KOPT-K1 (cell line): ENCODE results near the gene FNDC11.
"Not testable (repeated sequence)": the region's sequence is repeated elsewhere in the genome, so short reads cannot be mapped to it uniquely, and the experiment has no call there.

Experiments
- H3K27ac ChIP-seq: fragments of 200-600 bp; sonication (generic); 2 replicates; pipeline ENCODE4 v1.5.1; 2016; ENCODE audit warnings: antibody characterized with exemption, mild to moderate bottlenecking, low read depth, low read length; ENCODE audit not compliant: poor library complexity, severe bottlenecking
- H3K36me3 ChIP-seq: fragments of 200-600 bp; sonication (generic); 2 replicates; pipeline ENCODE4 v1.5.1; 2017; ENCODE audit warnings: antibody characterized with exemption, mild to moderate bottlenecking, low read length, moderate library complexity; ENCODE audit not compliant: insufficient read depth
- H3K9me3 ChIP-seq: fragments of 200-600 bp; sonication (generic); 2 replicates; pipeline ENCODE4 v1.5.1; 2017; ENCODE audit warnings: antibody characterized with exemption, low read length, mild to moderate bottlenecking; ENCODE audit not compliant: insufficient read depth, poor library complexity, severe bottlenecking

Gene FNDC11

DNA sequence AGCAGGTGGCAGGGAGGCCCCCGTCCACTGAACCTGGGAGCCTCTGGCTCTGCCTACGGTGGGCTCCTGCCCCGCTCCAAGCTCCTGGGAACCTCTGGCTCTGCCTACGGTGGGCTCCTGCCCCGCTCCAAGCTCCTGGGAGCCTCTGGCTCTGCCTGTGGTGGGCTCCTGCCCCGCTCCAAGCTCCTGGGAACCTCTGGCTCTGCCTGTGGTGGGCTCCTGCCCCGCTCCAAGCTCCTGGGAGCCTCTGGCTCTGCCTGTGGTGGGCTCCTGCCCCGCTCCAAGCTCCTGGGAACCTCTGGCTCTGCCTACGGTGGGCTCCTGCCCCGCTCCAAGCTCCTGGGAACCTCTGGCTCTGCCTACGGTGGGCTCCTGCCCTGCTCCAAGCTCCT lies 17.1 kb downstream of the FNDC11 start:
- H3K36me3 ChIP-seq, H3K9me3 ChIP-seq: not testable (repeated sequence)

DNA sequence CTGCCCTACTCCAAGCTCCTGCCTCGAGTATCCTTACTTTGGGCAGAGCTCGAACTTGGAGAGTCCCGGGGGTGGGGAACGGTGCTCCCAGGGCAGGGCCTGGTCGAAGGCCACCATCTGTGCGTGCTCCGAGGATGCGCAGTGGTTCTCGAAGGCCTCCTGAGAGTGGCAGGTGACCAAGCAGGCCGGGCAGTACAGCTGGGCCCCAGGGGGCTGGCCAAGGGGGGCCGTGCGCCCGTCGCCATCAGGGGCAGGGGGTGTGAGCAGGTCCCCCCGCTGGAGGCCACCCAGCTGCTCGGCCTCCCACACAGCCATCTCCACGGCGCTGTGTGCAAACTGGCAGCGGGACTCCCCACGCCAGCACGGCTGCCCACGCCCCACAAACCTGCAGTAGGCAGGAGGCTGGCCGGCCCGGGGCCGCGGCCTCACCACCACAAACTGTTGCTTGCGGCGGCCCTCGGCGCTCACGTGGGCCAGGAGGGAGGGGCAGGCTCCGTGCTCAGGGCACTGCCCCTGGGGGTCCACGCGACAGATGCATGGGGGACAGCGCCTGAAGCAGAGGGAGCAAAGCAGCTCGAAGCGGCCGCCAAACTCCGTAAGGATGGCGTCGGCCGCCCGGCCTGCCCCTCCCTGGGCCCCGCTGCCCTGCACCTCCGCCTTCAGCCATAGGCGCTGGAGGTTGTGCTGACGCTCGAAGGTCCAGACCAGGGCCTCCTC lies 18.3 kb downstream of the FNDC11 start:
- H3K27ac ChIP-seq: no peak overlapping the region
- no peaks in the 10 kb centered on the region for H3K36me3 ChIP-seq
- H3K9me3 ChIP-seq: no peaks in the 10 kb centered on the region

More for the DNA sequence above, 17.1 kb downstream of the FNDC11 start:
- not testable (repeated sequence) for H3K27ac ChIP-seq

DNA sequence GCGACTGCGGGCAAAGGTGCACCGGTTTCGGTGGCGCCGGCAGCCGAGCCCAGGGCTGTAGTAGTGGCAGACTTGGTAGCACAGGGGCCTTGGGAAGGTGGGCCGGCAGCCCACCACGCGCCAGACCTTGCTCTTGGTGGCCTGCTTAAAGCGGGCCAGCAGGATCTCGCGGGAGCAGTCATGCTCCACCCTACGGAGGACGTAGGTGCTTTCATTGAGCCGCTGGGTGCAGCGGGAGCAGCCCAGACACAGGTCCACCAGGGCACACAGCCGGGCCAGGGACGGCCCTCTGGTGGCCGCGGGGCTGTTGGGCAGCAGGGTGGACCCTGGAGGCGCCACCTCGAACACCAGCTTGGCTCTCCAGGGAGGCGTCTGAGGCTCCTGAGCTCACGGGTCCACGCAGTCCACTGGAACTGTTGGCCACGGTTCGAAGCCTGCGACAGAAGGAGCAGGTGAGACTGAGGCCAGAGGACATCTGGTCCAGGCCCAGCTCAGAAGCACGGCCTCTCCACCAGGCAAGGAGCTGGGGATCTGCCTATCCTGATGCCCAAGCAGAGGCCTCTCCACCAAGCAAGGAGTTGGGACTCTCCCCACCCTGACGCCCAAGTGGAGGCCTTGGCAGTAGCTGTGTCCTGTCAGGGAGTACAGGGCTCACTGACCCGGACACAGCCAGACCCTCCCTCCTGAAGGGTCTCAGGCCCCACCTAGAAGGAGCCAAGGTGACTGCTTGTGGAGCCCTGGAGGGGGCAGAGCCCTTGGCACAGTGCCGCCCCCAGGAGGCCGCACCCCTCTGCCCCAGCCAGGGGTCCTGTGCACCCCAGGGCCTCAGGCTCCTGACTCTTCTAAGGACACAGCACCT lies 19.1 kb downstream of the FNDC11 start:
- peak overlapping the region; percentile 29 for H3K27ac ChIP-seq
- no peaks in the 10 kb centered on the region for H3K9me3 ChIP-seq
- H3K36me3 ChIP-seq: no peaks in the 10 kb centered on the region

DNA sequence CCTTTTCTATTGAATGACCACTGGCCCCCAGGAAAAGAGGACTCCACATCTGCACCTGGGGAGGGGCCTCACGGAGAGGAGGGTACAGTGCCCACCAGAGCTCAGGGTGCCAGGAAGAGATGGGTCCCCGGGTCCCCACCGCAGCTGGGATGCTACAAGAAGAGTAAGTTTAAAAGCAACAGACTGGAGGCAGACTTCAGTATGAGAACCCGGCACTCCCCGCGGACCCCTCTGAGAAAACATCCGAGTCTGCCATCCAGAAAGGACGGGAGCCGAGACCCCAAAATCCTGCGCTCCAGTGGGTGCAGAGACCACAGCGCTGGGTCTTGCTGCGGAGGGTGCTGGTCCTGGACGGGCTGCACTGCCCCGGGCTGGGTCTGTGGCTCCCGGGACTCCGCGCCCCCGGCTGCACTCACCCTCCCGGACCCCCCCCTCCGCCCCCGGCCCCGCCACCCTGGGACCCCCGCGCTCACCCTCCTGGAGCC lies 19.7 kb downstream of the FNDC11 start:
- Histone ChIP-seq H3K36me3 (no peaks in the 10 kb centered on the region), H3K9me3 (no peaks in the 10 kb centered on the region), H3K27ac (peak overlapping the region; percentile 29)

DNA sequence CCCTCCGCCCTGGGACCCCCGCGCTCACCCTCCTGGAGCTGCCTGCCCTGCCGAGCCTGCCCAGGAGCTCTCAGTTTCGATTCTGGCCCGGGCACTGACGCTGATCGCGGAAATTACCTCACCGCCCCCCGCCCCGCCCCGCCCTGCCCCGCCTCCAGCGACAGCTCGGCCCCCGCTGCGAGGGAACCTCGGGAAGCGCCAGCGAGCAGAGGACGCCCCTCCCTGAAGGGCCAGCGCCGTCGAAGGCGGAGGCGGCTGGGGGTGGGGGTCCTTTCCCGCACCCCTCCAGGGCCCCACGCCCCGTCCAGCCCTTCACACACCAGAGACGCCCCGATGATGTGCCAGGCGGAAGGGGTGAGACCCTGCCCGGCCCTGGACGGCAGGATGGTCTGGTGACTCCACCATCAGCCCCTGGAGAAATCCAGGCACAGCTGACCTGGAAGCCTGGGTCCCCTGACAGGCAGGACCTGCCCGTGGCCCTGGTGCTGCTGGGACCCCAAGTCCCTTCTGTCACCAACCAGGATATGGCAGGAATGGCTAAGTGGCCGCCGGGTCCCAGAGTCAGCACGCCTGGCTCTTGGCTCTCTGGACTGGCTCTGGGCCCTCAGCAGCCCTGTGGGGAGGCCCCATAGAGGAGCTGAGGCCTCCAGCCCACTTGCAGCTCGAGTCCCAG lies 20.3 kb downstream of the FNDC11 start, which contains the start of gene HELZ2:
Gene HELZ2, minus strand, starts transcription at position 84 of the 673 bp plus-strand sequence. CDS start 1,854 bp downstream, outside the sequence.
- H3K27ac ChIP-seq: peak within 1 kb of the TSS; percentile 29
- H3K9me3 ChIP-seq: no peaks in the 10 kb centered on the region
- no peaks in the 10 kb centered on the region for H3K36me3 ChIP-seq

DNA sequence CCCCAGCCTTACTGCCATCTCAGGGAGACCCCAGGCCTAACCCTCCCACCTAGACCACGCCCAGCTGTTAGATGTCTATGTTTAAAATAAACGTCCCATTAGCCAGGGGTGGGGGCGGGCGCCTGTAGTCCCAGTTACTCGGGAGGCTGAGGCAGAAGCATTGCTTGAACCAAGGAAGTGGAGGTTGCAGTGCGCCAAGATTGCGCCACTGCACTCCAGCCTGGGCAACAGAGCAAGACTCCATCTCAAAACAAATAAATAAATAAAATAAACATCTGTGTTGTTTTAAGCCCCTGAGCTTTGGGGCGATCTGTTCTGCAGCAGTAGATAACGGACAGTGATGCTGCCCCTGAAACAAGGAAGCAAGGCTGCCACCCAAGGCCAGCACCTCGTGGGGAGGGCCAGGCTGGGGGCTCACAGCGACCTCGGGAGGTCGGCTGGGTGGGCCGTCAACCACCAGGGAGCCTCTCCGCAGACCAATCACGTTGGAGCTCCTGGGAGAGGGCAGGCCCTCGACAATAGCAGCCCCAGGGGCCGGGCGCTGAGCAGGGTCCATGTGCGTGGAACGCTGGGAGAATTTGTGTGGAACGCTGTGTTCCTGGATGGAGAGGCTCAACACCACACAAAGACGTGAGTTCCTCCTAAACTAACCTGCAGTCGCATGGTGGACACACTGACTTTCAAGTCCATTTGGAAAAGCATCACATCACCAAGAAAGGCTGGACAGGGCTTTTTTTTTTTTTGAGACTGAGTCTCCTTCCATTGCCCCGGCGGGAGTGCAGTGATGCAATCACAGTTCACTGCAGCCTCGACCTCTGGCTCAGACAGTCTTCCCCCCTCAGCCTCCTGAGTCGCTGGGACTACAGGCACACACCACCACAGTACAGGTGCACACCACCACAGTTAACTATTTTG lies 21.1 kb downstream of the FNDC11 start:
- Histone ChIP-seq H3K36me3 (no peaks in the 10 kb centered on the region), H3K9me3 (no peaks in the 10 kb centered on the region), H3K27ac (no peak overlapping the region)

DNA sequence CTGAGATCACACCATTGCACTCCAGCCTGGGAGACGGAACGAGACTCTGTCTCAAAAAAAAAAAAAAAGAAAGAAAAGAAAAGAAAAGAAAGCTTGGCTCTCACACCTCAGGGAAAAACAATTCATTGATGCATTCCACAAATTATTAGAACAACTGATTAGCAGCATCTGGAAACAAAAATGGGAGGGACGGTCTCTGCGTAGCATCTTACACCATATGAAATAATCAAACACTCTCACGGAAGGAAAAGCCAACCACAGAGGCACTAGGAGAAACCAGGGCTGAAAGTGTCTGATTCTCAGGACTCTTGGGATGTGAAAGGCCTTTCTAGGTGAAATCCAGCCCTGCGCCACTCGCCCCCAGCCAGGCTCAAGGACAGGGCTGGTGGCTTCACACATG lies 22.4 kb downstream of the FNDC11 start:
- Histone ChIP-seq H3K27ac (no peak overlapping the region), H3K36me3 (no peaks in the 10 kb centered on the region), H3K9me3 (no peaks in the 10 kb centered on the region)

DNA sequence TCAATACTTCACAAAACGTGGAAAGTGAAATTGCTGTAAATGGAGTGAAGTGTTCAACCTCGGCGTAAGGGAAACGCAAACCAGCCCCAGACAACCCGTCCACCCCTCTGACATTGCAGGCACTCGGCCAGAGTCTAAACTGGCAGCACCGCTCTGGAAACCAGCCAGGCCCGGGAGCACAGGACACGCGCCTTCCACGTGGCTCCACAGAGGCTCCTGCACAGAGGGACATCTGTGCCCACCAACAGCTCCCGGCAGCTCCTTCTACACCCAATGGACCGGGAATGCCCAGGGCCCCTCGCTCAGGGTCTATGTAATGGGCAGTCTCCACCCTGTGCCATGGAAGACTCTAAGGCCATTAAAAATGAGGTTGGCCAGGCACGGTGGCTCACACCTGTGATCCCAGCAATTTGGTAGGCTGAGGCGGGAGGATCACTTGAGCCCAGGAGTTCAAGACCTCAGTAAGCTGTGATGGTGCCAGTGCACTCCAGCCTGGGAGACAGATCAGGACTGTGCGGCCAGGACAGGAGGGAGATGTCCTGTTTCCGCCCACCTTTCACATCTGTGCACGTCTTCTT lies 23.4 kb downstream of the FNDC11 start:
- no peak overlapping the region for H3K27ac ChIP-seq
- no peaks in the 10 kb centered on the region for H3K9me3 ChIP-seq
- H3K36me3 ChIP-seq: no peaks in the 10 kb centered on the region

DNA sequence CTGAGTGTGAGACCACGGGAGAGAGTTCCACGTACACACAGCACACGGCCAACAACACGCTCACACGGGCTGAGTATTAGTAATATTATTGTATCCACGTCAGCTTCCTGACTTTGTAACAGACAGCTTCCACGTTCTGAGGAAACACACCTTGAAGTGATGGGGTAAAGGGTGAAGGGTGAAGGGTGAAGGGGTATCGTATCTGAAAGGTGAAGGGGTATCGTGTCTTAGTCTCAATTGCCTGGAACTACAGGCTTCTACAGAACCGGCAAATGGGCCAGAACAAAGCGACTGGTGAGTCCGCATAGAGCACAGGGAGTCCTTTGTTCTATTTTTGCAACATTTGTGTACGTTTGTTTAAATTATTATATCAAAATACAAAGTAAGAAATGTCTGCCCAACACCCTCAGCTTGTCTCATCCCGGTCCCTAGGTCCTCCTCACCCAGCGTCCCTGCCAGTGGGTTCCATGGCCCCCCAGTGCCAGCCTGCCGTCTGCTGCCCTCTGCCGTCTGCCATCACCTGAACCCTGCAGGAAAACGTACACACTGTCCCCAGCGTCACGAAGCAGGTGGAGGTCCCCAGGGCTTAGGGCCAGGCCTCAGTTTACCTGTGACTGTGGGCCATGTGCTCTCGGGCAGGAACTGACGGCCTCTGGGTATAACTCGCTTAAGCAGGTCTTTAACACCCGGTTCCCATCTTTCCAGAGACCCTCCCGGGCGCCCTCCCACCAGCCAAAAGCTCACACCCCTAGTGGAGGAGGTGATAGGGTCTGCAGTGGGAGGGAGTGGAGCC lies 24.5 kb downstream of the FNDC11 start:
- H3K36me3 ChIP-seq: no peaks in the 10 kb centered on the region
- H3K27ac ChIP-seq: no peak overlapping the region
- H3K9me3 ChIP-seq: no peaks in the 10 kb centered on the region

DNA sequence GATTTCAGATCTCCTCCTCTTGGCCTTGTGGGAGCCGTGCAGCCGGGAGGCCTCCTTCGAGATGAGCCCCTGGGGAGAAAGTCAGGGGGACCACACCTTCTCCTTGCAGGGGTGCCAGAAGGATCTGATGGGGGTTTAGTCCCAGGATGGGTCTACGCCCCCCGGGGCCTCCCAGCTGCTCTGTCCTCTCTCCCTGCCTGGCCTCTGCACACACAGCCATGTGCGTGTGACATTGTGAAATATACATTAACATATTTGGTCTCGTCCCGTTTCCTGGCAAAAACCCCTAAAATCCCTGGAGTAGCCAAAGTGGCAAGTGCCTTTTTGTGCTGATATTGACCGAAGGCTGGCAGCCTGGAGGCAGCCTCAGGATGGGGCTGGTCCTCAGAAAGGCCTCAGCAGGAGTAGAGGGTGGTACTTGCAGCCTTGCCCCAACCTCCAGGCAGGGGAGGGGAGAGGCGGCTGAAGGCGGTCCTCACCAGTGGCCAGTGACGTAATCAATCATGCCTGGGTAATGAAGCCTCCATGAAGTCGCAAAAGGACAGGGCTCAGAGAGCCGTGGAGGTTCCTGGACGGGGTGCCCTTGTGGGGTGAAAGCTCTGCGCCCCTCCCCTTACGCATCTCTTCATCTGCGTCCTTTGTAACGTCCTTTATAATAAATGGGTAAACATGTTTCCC lies 25.2 kb downstream of the FNDC11 start:
- Histone ChIP-seq H3K9me3 (no peaks in the 10 kb centered on the region), H3K36me3 (no peaks in the 10 kb centered on the region), H3K27ac (no peak overlapping the region)

DNA sequence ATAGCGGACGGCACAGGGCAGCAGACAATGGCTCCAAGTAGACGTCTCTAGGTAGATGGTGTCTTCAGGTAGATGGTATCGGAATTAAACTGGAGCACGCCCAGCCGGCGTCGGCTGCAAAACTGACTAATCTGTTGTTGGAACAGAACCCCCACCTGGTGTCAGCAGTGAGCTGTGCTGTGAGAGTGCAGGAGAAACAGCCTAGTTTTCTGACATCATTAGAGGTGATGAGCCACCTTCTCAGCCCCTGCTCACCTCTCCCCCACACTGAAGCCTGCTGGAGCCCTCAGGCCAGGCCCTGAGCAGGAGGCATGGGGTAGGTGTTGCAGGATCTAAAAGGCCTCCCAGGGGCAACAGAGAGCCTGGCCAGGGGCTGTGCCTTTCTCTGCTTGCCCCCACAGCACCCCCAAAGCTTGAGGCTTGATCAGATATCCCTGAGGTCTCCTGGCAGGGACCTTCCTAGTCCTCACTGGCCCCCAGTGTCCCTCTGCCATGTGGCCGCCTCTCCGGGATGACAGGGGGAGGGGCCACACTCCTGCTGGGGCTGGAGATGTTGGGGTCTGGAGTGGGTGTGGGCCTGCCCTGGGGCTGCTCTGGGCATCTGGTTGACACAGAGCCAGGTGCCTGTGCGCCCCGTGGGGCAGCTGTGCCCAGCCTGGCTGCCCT lies 27.0 kb downstream of the FNDC11 start:
- Histone ChIP-seq H3K36me3 (no peaks in the 10 kb centered on the region), H3K9me3 (no peaks in the 10 kb centered on the region), H3K27ac (no peak overlapping the region)

DNA sequence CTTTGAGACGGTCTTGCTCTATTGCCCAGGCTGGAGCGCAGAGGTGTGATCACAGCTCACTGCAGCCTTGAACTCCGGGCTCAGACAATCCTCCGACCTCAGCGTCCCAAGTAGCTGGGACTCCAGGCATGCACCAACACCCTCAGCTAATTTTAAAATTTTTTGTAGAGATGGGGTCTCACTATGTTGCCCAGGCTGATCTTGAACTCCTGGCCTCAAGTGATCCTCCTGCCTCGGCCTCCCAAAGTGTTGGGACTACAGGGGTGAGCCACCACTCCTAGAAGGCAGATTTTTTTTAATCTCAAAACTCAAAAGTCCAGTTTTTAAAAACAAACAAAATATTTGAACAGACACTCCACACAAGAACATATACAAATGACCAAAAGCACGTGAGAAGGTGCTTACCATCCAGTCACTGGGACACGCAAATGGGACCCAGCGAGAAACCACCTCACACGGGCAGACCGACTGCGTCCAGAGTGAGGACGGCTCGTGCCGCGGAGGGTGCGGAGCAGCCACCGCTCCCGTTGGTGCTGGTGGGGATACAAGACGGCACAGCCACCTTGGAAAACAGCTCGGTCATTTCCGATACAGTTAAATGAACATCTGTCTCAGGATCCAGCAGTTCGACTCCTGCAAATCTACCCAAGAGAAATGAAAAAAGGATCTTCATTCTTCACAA lies 28.6 kb downstream of the FNDC11 start:
- Histone ChIP-seq H3K36me3 (no peaks in the 10 kb centered on the region), H3K27ac (no peak overlapping the region)

More for the DNA sequence above, 28.6 kb downstream of the FNDC11 start:
- no peaks in the 10 kb centered on the region for H3K9me3 ChIP-seq
